GM19324 (cell line): ENCODE measurements around the gene C1QL2.

Experiments
- ATAC-seq: cut with Tn5 transposase; IDR thresholded peaks from one replicate; pipeline ENCODE4 v1.9.1; 2021; ENCODE audit warnings: mild to moderate bottlenecking, moderate library complexity; ENCODE audit not compliant: unreplicated experiment, low FRiP score

The C1QL2 gene

DNA sequence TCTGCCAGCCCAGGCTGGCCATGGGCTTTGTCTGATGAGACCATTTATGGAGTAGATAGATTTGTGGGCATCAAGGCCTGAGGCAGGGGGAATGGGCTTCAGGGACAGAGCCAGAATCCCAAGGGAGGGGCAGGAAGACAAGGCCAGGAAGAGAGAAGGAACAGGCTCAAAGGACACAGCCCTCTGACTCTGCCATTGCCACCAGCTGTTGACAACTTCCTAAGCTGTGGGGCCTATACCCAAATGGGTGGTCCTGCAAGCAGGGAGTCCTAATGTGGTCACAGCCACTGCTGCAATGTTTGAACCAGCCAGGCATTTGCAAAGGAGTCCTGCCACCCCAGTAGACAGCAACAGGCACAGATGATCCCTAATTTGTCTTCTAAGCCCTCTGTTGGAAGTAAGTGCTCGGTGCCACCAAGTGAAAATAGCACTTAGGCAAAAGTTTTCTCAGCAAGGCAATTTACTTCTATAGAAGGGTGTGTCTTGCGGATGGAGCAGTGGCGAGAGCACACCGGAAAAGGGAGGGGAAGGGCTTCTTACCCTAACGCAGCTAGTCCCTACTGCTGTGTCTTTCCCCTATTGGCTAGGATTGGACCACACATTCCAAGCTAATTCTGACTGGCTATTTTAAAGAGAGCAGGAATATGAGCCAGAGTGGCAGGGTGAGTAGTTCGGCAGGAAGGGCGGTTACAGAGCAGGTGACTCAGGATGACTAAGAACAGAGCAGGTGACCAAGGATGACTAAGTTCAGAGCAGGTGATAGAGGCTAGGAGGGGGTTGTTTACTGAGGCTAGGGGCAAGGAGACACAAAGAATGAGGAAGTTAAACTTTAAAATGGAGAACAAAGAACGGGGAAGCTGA lies 47.2 kb downstream of the C1QL2 start:
- no peak for ATAC-seq

DNA sequence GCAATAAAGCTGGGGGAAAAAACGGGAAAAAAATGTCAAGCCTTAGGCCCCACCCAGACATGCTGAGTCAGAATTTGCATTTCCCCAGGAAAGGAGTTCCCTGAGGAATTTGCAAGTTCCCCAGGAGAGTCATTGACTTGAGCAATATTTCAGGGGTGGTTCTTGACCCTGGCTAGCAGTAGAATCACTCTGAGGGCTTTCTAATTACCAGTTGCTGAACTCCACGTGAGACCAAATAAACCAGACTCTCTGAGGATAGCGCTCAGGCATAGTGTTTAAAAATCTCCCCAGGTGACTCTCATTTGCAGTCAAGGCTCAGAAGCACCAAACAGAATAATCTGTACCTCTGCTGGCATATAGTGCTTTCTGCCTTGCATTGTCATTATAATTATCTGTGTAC lies 48.7 kb downstream of the C1QL2 start:
- no peak for ATAC-seq

DNA sequence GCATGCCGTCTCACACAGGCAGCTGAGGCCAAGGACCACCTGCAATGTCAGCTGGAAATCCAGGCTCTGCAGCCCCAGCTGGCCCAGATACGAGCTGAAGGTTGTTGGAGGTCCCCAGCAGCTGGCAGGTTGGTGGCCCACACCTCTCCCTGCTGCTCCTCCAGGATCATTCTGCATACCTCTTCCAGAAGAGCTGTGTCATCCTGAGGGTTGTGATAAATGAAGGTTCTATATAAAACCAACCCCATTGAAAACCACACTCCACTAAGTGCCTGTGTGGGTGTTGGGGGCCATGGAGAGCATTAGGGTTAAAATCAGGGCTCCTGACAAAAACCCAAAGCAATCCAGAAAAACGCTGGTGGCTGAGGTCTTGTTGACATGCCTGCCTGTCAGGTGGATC lies 50.4 kb downstream of the C1QL2 start:
- no peak for ATAC-seq

DNA sequence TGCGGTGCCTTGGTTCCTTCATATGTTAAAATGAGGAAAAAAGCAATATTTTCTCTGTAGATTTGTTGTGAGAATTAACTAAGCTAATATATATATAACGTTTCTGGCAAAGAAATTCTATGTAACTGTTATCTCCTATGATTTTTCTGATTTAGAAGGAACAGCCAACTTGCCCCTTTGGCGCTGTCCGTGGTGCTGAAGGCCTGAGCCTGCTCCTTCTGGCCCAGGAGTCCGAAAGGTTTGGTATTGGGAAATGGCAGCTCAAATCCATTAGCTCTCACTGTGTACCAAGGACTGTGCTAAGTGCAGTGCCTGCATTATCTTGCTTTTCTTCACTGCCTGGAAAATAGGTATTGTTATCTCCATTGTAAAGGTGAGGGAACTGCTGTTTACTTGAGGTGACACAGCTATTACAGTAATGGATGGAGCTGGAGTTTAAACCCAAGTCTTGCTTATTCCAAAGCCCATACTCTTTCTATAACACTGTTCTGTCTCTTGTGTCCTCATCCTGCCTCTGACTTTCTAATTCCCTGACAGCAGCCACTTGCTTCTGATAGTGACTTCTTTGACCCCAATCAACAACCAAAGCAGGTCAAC lies 52.2 kb downstream of the C1QL2 start:
- ATAC-seq, result no peak
